Activated CD4-positive, alpha-beta T cell treated with anti-CD3 and anti-CD28 coated beads for 1 hour (primary cell): ENCODE data around the gene STN1.

Experiments
- DNase-seq: peaks from one replicate; pipeline ENCODE4 v3.0.0-alpha.2; 2020

Gene STN1

GRCh38 chr10:103839872-103840739, 77.9 kb downstream of the STN1 start:
- DNase-seq = no peak

DNA sequence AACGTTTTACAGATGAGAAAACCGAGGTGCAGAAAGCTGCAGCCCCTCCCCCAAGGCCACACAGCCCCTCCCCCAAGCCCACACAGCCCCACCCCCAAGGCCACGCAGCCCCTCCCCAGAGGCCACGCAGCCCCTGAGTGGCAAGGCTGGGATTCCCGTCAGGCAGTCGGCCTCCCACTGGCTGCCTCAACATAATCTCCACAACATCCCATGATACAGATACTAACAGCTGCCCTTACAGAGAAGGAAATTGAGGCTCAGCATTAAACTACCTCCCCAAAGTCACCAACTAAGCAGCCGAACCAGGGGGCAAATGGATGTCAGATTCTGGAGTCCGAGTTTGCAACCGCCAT, 78.5 kb downstream of the STN1 start:
- DNase-seq = no peak

DNA sequence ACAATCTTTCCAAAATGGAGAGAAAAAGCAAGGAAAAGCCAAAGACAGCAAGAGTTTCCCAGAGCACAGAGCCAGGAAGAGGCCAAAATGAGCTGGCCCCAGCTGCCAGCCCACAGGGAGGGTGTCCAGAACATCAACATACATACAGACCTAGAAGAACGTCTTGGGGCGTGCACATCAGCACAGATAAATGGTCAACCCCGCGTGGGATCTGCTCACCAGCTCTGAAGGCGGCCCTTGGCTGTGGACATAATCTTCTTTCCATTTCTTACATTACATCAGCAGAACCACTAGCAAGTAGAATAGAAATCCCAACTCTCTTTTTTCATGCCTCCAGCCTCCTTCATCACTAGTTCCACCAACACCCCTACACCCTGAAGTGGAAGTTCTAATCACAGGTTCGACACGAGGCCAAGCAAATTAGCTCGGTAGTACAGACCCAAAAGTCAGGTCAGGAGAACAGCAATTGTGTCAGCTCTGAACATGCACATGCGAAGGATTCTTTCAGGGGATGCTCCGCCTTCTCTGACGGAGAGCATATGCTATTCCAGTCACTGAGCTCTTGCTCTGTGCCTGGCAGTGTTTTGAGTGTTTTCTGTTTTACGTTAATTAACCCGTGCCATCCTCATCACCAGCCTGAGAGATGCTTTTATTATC, 79.0 kb downstream of the STN1 start:
- DNase-seq = no peak

DNA sequence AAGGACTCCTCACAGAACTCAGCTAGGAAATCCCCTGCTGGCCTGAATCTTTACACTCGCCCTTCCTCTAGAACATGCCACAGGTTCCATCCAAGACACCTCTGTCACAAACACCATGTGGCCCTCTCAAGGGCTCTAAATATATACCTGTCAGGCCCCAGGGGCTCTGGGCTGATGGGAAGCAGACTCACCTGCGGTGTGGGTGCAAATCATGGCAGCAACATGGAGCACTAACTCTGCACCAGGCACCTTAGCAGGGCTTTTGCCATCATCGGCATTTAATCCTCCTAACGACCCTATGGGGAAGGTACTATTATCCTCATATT, 80.0 kb downstream of the STN1 start:
- no peak for DNase-seq

GRCh38 chr10:103837370-103838069, 80.5 kb downstream of the STN1 start:
- DNase-seq = no peak

- no peak for DNase-seq
Measured at GRCh38 chr10:103836861-103837260, 81.1 kb downstream of the STN1 start.

DNA sequence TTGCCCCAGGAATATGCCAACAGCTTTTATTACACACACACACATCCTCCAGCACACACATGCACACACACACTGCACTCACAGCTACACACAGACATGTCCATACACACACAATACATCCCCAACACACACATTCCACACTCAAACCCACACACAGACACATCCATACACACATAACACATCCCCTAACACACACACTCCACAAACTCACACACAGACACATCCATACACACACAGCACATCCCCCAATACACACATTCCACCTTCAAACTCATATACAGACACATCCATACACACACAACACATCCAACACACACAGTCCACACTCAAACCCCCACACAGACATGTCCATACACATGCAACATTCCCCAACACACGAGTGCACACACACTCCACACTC, 81.7 kb downstream of the STN1 start:
- DNase-seq = no peak

GRCh38 chr10:103835096-103836050, 82.6 kb downstream of the STN1 start:
- DNase-seq = no peak

- DNase-seq = no peak
Measured at GRCh38 chr10:103834436-103835095, 83.4 kb downstream of the STN1 start.

DNA sequence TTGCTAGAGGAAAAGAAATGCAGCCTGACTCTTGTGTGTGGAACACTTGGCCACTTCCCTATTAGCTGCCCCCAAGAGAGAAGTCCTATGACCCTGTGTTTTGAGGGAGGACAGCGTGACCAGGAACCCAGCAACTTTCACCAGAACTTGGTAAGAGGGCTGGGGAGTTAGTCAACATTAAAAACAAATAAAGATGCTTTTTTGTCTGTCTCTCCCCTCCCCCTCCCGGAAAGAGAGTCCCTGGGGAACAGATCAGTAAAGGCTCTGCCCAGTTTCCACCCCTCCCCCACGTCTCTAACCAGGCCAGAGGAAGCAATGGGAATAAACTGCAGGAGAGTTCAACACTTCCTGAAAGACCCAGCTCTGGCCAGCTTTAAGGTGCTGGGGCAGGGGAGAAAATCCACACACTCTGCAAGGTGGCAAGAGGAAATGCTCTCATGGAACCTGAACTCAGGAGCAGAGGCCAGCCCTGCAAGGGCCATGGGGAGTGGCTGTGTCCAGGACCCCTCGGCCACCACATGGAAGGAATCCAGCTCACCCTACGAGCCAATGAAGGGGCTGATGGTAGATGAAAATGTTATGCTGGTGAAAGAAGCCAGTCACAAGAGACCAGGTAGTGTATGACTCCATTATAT, 84.1 kb downstream of the STN1 start:
- DNase-seq = no peak

DNA sequence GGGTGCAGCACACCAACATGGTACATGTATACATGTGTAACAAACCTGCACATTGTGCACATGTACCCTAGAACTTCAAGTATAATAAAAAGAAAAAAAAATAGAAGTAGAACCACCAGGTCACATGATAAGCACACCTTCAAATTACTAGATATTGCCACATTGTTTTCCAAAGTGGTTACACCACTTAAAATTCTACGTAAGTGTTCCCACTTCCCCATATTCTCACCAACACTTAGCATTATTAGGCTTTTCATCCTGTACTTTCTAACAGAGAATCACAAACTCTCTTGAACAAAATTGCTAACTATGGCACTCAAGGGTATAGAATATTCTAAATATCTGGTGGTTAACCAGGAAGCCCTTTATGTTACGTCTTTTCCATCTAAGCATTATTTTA, 85.2 kb downstream of the STN1 start:
- no peak for DNase-seq
